GM13977 (cell line): ENCODE measurements around the gene SCAMP3.

Experiments used
- DNase-seq: peaks from one replicate; pipeline ENCODE4 v3.0.0; 2012; ENCODE audit warnings: low spot score
- in situ Hi-C: fragments of 300-500 bp; cut with MboI; formaldehyde crosslinking; loops from one replicate; pipeline ENCODE4 v1.12.0; 2022; ENCODE audit warnings: low sequenced_read_pairs, low pct_unique_long_range_greater_than_20kb, mixed read lengths, inconsistent platforms; ENCODE audit not compliant: unreplicated experiment
- TF ChIP-seq, protein P1 (sequence below): IDR thresholded peaks from 2 replicates; pipeline ENCODE4 v1.5.1; 2012; ENCODE audit warnings: mild to moderate bottlenecking, control low read depth; ENCODE audit not compliant: insufficient read depth; ENCODE audit errors: extremely low read depth, missing control alignments

SCAMP3 gene

DNA sequence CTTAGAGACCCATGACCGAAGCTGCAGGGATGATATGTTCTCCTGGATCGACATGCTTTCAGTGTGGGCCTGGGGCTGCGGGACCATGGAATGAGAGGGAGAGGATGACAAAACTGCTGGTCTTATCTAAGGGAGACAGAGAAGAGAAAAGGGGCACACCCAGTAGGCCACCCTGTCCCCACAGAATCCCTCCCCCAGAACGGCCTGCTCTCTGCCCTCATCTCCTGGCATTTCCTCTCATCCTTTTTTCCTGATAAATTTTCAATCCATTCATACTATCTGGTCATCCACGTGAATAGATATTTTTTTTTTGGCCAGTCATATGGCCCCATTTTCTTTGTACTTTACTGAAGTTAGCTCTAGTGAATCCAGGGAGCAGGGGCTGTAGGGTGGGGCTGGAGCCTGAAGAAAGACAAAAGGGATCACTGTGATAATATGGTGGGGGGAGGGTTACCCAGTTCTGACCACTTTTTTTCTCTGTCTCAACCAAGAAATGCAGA is 39.2 kb upstream of the SCAMP3 start, which contains the start of gene PKLR:
TSS of gene PKLR (minus strand) at position 97 of the 500 bp plus-strand sequence. CDS start at position 54, 43 bp downstream.
- DNase-seq, result no peak
- in situ Hi-C loops, result no loop called here
- TF ChIP-seq, protein P1, sequence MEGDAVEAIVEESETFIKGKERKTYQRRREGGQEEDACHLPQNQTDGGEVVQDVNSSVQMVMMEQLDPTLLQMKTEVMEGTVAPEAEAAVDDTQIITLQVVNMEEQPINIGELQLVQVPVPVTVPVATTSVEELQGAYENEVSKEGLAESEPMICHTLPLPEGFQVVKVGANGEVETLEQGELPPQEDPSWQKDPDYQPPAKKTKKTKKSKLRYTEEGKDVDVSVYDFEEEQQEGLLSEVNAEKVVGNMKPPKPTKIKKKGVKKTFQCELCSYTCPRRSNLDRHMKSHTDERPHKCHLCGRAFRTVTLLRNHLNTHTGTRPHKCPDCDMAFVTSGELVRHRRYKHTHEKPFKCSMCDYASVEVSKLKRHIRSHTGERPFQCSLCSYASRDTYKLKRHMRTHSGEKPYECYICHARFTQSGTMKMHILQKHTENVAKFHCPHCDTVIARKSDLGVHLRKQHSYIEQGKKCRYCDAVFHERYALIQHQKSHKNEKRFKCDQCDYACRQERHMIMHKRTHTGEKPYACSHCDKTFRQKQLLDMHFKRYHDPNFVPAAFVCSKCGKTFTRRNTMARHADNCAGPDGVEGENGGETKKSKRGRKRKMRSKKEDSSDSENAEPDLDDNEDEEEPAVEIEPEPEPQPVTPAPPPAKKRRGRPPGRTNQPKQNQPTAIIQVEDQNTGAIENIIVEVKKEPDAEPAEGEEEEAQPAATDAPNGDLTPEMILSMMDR, result no peak

DNA sequence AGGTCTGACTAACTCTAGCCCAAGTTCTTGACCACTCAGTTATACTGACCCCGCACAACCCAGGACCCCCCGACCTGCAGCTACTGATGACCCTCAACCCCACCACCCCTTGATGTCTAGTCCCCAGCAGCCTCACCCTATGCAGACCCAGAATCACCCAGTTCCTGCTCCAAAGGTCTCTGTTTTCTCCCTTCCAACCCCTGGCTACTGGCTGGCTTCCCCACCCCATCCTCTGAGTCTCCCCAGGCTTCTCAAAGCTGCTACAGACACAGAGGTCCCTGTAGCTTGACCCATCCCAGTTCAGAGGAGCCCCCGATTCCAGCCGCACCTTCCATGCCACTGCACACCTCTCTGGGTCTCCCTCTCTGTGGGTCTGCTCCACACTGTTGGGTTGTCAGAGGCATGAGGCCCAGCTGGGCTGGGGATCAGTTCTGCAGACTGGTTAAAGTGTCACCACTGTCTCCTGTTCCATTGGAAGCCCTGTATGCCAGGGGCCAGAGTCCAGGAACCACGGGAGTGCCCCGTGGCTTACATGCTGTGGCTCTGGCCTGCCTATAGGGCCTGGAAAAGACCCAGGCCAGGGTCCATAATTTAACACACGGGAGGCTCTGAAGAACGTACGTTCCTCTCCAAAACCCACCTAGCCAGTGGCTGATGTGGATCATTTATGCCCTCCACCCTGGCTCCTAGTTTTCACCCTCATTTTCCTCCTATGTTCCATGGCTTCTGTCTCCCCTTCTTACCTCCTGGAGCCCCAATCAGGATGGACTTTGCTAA is 38.6 kb upstream of the SCAMP3 start:
- in situ Hi-C loops, result no loop called here
- DNase-seq, result no peak
- TF ChIP-seq, protein P1, result no peak

DNA sequence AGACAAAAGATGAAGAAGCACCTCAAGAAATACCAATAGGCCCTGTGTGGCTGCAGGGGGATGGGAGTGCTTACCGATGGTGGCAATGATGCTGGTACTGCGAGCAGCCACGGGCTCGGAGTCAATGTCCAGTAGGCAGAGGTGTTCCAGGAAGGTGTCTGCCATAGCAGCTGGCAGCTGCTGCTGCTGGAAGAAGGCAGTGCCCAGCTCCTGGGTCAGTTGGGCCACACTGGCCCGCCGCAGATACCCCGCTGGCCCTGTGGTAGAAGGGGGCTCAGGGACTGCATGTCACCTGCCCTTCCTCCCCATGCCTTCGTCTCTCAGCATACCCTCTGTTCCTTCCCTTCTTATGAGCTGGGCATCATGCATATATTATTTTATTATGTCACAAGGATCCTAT is 37.9 kb upstream of the SCAMP3 start:
- in situ Hi-C loops, result no loop called here
- TF ChIP-seq, protein P1, result no peak
- DNase-seq, result no peak

DNA sequence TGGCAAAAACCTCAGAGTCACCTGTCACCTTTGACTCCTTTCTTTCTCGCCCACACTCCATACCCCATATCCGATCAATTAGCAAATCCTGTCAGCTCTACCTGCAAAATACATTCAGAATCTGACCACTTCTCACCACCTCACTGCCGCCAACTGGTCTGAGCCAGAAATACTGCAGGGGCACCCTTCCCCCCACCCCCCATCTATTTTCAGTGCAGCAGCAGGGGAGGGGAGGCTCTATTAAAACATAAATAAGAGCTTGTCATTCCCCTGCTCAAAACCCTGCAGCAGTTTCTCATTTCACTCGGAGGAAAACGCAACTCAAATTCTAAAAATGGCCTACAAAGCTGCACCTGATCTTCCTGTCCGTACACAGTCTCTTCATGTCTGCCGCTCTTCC is 35.2 kb upstream of the SCAMP3 start:
- no peak for DNase-seq
- in situ Hi-C loops, result no loop called here
- TF ChIP-seq, protein P1, result no peak

DNA sequence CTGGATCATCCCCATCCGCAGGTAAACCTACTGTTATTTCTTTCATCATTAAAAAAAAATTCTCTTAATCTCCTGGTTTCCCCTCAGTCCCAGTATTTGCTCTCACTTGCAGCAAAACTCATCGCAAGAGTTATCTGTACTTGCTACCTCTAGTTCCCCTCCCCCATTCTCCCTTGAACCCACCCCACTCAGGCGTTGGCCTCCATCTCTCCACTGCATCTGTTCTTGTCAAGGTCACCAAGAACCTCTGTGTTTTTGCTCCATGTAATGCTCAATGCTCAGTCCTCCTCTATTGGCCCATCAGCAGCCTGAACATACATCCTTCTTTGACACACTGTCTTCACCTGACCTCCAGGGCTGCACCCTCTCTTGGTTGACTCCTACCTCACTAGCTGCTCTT is 34.5 kb upstream of the SCAMP3 start:
- no peak for DNase-seq
- TF ChIP-seq, protein P1, result no peak
- in situ Hi-C loops, result no loop called here

DNA sequence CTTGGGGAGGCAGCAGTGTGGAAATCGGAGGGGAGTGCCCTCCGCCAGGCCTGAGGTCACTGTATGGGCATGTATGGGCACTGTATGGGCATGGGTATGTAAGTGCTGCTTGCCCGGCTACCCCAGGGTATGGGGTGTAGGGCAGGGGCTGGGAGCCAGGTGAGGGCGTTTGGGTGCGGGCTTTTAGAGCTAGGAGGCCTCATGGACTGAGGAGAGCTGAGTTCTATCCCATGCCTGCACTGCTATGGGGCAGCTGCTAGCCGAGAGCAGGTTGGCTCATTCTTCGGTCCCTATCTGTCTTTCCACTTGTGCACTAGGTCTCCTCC is 33.7 kb upstream of the SCAMP3 start:
- TF ChIP-seq, protein P1, result no peak
- in situ Hi-C loops, result no loop called here
- DNase-seq, result no peak
